Measurements from ENCODE around the gene SPI1.

The SPI1 gene

DNA sequence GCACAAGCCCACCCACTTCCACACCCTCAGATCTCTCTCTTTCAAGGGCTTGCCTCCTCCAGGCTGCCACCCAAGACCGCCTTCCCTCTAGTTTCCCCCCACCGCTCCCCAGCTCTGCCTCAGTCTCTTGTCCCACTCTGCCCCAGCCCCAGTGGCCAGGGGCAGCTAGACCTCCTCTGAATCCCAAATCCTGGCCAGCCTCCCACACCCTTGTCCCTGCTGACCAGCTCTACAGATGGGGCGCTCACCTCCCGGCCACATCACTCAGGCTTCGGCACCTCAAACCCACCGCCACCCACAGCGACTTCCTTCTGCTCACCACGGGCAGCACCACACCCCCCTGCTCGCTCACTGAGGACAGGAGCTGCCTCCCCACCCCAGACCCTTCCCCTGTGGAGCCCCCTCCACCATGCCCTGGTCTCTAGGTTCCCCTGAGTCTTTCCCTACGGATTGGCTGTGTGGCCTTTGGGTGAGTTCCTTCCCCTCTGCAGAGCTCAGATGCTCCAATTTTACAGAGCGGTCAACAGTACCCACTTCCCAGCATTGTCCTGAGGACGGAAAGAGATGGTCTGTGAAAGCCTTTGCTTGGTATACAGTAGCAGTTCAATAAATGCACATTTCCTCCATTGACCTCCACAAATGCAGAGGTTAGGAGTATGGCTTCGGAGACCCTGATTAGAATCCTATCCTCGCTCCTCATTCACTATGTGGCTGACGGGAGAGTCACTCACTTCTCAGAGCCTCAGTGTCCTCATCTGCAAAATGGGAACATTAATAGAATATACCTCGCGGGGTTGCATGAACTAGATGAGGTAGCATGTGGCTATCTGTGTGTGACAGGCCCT lies 11.5 kb upstream of the SPI1 start:
- TF ChIP-seq CTCF (conservative IDR thresholded peaks at IDR 0.05; ENCODE audit: low read depth, low read length) = no peak
- H3K4me3 ChIP-seq (IDR thresholded peaks at IDR 0.05; ENCODE audit: insufficient read depth, low read depth, low read length) = no peak overlapping the region
- no peaks in the 10 kb centered on the region for H4K20me1 ChIP-seq (ENCODE audit: insufficient read depth)
- peaks cover 21% of the 10 kb centered on the region for H3K4me1 ChIP-seq (ENCODE audit: low read depth, poor library complexity, severe bottlenecking)
- H3K36me3 ChIP-seq (ENCODE audit: insufficient read depth) = no peaks in the 10 kb centered on the region
- no peaks in the 10 kb centered on the region for H3K79me2 ChIP-seq (ENCODE audit: insufficient read depth, low read depth)
- H3K4me2 ChIP-seq = no peak overlapping the region
- H3K27ac ChIP-seq = no peak overlapping the region
- H2AFZ ChIP-seq (ENCODE audit: low read depth) = no peak overlapping the region
- no peak overlapping the region for H3K9ac ChIP-seq
- no peaks in the 10 kb centered on the region for H3K27me3 ChIP-seq (ENCODE audit: insufficient read depth, low read depth)

DNA sequence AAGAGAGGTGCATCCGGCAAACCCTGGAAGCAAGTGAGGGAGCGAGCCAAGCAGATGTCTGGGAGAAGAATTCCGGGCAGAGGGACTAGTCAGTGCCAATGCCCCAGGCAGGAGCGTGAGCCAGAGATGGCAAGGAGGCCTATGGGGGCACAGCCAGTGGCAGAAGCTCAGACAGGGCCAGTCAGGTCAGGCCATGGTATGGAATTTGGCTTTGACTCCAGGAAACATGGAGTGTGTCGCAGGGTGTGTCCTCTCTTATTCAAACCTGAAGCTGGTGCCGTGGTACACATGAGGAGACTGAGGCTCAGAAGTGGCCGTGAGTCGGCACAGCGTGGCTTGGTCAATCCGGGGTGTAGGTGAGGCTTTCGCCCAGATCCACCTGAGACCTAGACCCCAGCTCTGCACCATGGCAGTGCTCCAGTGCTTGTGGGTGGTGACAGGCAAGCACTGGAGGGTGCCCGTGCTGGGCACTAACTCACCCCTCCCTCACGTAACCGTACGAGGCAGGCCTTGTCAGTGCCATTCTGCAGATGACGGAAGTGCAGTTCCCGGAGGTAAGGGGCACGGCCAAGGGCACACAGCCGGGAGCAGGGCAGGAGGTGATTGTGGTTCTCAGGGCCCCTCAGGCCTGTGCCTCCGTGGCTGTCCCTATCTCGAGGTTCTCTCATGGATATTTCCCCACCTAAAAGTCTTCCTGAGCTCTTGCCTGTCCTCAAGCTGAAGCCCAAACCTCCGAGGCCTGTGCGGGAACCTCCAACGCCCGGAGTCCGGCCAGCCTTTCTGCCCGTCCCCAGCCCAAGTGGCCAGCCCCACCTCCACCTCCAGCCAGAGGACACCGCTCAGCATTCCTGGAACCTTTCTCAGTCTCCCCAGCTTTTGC lies 10.6 kb upstream of the SPI1 start:
- Histone ChIP-seq H3K36me3 (ENCODE audit: insufficient read depth) (no peaks in the 10 kb centered on the region), H4K20me1 (ENCODE audit: insufficient read depth) (no peaks in the 10 kb centered on the region), H3K4me1 (ENCODE audit: low read depth, poor library complexity, severe bottlenecking) (peaks cover 17% of the 10 kb centered on the region), H3K27ac (no peak overlapping the region), H3K4me2 (no peak overlapping the region), H3K79me2 (ENCODE audit: insufficient read depth, low read depth) (no peaks in the 10 kb centered on the region), H3K9ac (no peak overlapping the region), H3K4me3 (IDR thresholded peaks at IDR 0.05; ENCODE audit: insufficient read depth, low read depth, low read length) (no peak overlapping the region), H3K27me3 (ENCODE audit: insufficient read depth, low read depth) (no peaks in the 10 kb centered on the region), H2AFZ (ENCODE audit: low read depth) (no peak overlapping the region)
- TF ChIP-seq CTCF (conservative IDR thresholded peaks at IDR 0.05; ENCODE audit: low read depth, low read length) = no peak

GRCh38 chr11:47387944-47388696 lies 9.8 kb upstream of the SPI1 start:
- no peak overlapping the region for H3K4me3 ChIP-seq (IDR thresholded peaks at IDR 0.05; ENCODE audit: insufficient read depth, low read depth, low read length)
- TF ChIP-seq CTCF (conservative IDR thresholded peaks at IDR 0.05; ENCODE audit: low read depth, low read length) = no peak
- H2AFZ ChIP-seq (ENCODE audit: low read depth) = no peak overlapping the region

DNA sequence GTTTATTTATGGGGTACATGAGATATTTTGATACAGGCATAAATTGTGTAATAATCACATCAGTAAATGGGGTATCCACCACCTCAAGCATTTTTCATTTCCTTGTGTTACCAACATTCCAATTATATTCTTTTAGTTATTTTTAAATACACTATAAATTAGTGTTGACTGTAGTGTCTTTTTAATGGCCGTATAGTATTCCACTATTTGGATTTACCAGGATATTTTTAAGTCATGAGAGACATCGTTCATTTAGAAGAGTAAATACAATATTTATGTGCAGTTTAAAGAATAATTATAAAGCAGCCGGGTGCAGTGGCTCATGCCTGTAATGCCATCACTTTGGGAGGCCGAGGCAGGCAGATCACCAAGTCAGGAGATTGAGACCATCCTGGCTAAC lies 6.2 kb upstream of the SPI1 start:
- H3K4me3 ChIP-seq (IDR thresholded peaks at IDR 0.05; ENCODE audit: insufficient read depth, low read depth, low read length) = no peak overlapping the region
- H3K4me2 ChIP-seq = no peak overlapping the region
- no peak for TF ChIP-seq CTCF (conservative IDR thresholded peaks at IDR 0.05; ENCODE audit: low read depth, low read length)
- no peaks in the 10 kb centered on the region for H3K4me1 ChIP-seq (ENCODE audit: low read depth, poor library complexity, severe bottlenecking)
- H4K20me1 ChIP-seq (ENCODE audit: insufficient read depth) = no peaks in the 10 kb centered on the region
- H3K27ac ChIP-seq = no peak overlapping the region
- H3K27me3 ChIP-seq (ENCODE audit: insufficient read depth, low read depth) = no peaks in the 10 kb centered on the region
- no peak overlapping the region for H3K9ac ChIP-seq
- no peak overlapping the region for H2AFZ ChIP-seq (ENCODE audit: low read depth)
- no peaks in the 10 kb centered on the region for H3K36me3 ChIP-seq (ENCODE audit: insufficient read depth)
- no peaks in the 10 kb centered on the region for H3K79me2 ChIP-seq (ENCODE audit: insufficient read depth, low read depth)

More at GRCh38 chr11:47387944-47388696, 9.8 kb upstream of the SPI1 start:
- Histone ChIP-seq H3K79me2 (ENCODE audit: insufficient read depth, low read depth) (no peaks in the 10 kb centered on the region), H3K36me3 (ENCODE audit: insufficient read depth) (no peaks in the 10 kb centered on the region), H4K20me1 (ENCODE audit: insufficient read depth) (no peaks in the 10 kb centered on the region), H3K4me1 (ENCODE audit: low read depth, poor library complexity, severe bottlenecking) (peaks cover 9% of the 10 kb centered on the region), H3K27ac (no peak overlapping the region), H3K4me2 (no peak overlapping the region), H3K9ac (no peak overlapping the region), H3K27me3 (ENCODE audit: insufficient read depth, low read depth) (no peaks in the 10 kb centered on the region)

All from KMS-11 (cell line).